ENCODE data around the gene CPNE2.

CPNE2 gene

DNA sequence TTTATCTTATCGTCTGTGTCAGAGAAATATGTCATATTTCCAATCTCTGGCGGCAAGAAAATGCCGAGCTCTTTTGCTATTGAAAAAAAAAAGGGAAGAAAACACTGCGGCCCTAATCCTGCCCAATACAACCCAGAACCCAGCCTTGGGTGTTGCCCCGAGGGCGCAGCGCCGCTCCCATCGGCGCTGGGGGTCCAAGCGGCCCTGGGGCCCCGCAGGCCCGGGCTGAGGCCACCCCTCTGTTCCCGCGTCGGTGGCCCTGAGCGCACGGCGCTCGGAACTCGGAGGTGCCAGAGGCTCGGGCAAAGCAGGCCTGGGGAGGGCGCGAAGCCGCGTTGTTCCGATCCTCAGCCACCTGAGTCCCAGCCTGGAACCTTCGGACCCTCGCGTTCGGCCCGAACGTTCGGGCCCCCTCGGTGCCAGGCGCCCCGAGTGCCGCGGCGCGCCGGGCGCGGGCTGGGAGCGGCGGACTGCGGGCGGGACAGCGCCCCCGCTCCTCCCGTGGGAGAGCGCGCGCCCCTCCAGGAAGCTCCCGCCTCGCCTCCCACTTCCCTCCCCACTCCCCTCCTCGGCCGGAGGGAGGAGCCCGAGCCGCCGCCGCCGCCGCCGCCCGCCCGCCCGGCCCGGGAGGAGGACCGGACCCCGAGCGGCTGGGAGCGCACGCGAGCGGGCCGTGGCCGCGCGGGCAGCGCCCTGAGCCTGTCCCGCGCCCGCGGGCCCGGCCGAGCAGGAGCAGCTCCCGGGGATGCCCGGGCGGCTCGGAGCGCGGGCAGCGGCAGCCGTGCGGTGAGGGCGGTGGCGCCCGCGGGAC, at the start of gene CPNE2:
Gene CPNE2, plus strand, starts transcription at position 609 of the 811 bp plus-strand sequence. CDS start 18,160 bp downstream, outside the sequence.
- peak; percentile 83 for DNase-seq (ENCODE audit: low spot score)
- in situ Hi-C loops (cut with MboI; ENCODE audit: low pct_unique_long_range_greater_than_20kb, low sequenced_read_pairs, unreplicated experiment), result loop anchor here (25.0 kb wide), 2 partner anchors 195 to 320 kb away; partner anchors contain the start of genes CCL17 and PLLP
- TF ChIP-seq, protein P1, sequence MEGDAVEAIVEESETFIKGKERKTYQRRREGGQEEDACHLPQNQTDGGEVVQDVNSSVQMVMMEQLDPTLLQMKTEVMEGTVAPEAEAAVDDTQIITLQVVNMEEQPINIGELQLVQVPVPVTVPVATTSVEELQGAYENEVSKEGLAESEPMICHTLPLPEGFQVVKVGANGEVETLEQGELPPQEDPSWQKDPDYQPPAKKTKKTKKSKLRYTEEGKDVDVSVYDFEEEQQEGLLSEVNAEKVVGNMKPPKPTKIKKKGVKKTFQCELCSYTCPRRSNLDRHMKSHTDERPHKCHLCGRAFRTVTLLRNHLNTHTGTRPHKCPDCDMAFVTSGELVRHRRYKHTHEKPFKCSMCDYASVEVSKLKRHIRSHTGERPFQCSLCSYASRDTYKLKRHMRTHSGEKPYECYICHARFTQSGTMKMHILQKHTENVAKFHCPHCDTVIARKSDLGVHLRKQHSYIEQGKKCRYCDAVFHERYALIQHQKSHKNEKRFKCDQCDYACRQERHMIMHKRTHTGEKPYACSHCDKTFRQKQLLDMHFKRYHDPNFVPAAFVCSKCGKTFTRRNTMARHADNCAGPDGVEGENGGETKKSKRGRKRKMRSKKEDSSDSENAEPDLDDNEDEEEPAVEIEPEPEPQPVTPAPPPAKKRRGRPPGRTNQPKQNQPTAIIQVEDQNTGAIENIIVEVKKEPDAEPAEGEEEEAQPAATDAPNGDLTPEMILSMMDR (IDR thresholded peaks at IDR 0.05; ENCODE audit: extremely low read depth, insufficient read depth, missing control alignments), result peak; percentile 30

DNA sequence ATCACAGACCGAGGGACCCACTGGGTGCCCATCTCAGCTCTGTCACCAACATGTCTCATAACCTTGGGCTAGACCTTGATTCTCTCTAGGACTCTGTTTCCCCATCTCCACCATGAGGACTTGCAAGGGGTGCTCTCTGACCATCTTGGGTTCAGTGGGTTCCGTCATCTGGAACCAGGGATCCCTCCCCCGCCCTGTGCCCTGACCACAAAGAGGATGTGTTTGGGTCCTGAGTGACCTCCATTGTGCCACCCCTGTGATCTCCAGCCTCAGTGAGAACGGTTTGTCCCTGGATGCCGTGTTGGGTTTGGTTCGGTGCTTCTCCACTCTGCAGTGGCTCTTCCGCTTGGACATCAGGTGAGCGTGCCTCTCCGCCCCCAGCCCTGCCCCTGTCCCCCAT, 49.1 kb upstream of the CPNE2 start:
- TF ChIP-seq, protein P1 (IDR thresholded peaks at IDR 0.05; ENCODE audit: extremely low read depth, insufficient read depth, missing control alignments), result no peak
- no peak for DNase-seq (ENCODE audit: low spot score)
- in situ Hi-C loops (cut with MboI; ENCODE audit: low pct_unique_long_range_greater_than_20kb, low sequenced_read_pairs, unreplicated experiment), result loop anchor here (5.0 to 10.0 kb wide), 2 partner anchors 76 to 178 kb away; partner anchors contain the start of gene SLC12A3

DNA sequence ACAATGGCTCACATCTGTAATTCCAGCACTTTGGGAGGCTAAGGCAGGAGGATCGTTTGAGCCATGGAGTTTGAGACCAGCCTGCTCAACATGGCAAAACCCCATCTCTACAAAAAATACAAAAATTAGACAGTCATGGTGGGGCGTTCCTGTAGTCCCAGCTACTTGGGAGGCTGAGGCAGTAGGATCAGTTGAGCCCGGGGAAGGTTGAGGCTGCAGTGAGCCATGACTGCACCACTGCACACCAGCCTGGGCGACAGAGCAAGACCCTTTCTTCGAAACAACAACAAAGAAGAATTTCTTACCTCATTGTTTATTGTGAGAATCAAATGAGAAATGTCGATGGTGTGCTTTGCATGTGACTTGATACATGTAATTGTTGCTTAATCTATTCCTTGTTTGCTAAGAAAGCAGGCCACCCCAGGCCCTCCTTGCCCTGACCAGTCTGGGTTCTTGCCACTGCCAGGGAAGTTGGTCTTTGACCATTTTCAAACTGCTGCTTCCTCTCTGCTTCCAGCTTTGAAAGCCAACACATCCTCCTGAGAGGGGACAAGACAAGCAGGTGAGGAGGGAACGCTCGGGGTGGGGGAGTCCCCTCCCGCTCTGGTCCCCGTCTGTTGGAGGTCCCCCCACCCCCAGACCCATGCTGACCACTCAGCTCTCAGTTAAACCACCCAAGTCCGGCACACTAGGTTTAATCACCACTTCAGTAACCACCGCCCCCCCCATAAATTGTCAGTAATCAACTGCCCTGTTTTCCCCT, 47.3 kb upstream of the CPNE2 start:
- in situ Hi-C loops (cut with MboI; ENCODE audit: low pct_unique_long_range_greater_than_20kb, low sequenced_read_pairs, unreplicated experiment), result loop anchor here (5.0 to 10.0 kb wide), 2 partner anchors 78 to 180 kb away; partner anchors contain the start of gene SLC12A3
- DNase-seq (ENCODE audit: low spot score), result no peak
- TF ChIP-seq, protein P1 (IDR thresholded peaks at IDR 0.05; ENCODE audit: extremely low read depth, insufficient read depth, missing control alignments), result no peak

DNA sequence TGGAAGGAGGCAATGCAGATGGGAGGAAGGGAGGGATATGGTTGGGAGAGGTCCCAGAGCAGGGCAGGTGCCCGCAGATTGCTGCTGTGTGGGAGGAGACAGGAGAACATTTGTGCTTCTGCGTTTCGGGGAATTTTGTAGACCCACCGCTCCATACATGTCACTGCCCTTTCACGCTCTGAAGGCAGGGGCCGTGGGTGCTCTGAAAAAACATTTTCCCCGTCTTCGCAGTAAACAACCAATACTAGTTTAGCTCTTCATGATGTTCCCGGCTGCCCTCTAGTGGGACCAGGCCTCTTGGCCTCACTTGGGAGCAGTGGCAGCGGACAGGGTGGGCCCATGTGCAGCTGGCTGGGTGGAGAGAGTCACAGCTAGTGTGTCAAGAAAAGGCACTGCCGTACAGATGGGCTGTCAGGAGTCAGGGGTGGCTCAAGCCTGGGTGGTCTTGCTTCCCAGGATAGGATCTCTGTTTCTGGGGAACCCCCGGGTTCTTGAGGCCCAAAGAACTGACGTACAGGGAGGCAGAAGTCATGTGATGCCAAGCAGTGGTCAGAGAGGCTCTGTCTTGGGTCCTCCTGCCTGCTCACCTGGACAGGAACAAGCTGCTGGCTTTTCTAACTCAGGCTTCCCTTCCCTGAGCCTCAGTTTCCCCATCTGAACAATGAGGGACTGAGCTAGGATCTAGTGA, 46.5 kb upstream of the CPNE2 start:
- peak; percentile 66 for DNase-seq (ENCODE audit: low spot score)
- in situ Hi-C loops (cut with MboI; ENCODE audit: low pct_unique_long_range_greater_than_20kb, low sequenced_read_pairs, unreplicated experiment), result loop anchor here (10.0 kb wide), 1 partner anchor 181 kb away; the partner anchor contains the start of gene SLC12A3
- TF ChIP-seq, protein P1 (IDR thresholded peaks at IDR 0.05; ENCODE audit: extremely low read depth, insufficient read depth, missing control alignments), result peak; percentile 82

DNA sequence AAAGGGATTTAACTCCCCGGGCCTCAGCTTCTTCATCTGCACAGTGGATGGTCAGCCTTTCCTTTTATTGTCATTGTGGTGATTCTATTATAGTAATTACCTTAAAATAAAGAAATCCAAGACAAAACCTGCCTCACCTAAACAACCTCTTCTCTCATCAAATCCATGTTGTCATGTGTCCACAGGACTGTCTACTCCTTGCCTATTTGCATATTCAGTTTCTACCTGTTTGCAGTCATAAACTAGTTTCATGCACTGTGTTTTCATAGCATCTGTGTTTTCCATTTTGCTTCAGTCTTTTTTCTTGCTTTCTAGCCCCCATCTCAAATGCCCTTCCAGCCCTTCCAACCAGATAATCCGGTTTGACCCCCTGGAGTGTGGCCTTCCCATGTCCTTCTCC, 44.3 kb upstream of the CPNE2 start:
- in situ Hi-C loops (cut with MboI; ENCODE audit: low pct_unique_long_range_greater_than_20kb, low sequenced_read_pairs, unreplicated experiment), result loop anchor here (10.0 kb wide), 1 partner anchor 183 kb away; the partner anchor contains the start of gene SLC12A3
- no peak for DNase-seq (ENCODE audit: low spot score)
- TF ChIP-seq, protein P1 (IDR thresholded peaks at IDR 0.05; ENCODE audit: extremely low read depth, insufficient read depth, missing control alignments), result no peak

DNA sequence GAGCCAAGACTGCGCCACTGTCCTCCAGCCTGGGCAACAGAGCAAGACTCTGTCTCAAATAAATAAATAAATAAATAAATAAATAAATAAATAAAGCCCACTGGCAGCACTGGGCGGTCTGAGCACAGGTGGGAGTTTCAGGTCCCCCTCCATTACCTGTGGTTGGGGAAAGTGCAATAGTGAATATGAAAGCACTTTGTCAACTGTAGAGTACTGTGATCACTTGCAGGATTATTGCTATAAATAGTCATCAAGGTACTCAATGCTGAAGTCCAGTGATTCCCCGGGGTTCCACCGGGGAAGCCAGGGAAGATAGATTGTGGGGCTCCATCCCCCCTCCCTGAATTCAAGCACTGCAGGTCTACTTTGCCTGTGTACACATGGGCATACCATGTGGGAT, 42.7 kb upstream of the CPNE2 start:
- TF ChIP-seq, protein P1 (IDR thresholded peaks at IDR 0.05; ENCODE audit: extremely low read depth, insufficient read depth, missing control alignments), result no peak
- peak; percentile 78 for DNase-seq (ENCODE audit: low spot score)
- in situ Hi-C loops (cut with MboI; ENCODE audit: low pct_unique_long_range_greater_than_20kb, low sequenced_read_pairs, unreplicated experiment), result loop anchor here (10.0 kb wide), 1 partner anchor 185 kb away; the partner anchor contains the start of gene SLC12A3
